DMS79 (cell line): ENCODE data around the gene TMEFF1.
"Not testable (repeated sequence)": the region's sequence is repeated elsewhere in the genome, so short reads cannot be mapped to it uniquely, and the experiment has no call there.

Experiments used
- DNase-seq: peaks from one replicate; lab custom pipeline; 2025; lab: John Stamatoyannopoulos, UW

Gene TMEFF1

DNA sequence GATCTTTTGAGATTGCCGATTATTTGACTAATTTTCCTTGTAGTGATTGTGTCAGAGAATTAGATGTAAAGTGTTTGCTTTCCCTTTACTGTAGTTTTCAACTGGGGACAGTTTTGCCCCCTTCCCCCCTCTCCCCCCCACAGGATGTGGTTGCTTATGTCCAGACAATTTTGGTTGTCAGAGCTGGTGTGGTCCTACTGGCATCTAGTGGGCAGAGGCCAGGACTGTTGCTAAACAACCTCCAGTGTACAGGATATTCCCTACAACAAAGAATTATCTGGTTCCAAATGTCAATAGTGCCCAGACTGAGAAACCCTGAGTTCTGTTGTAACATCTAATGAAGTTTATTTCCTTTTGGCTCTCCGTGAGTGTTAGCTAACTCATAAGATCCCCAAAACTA lies 20.0 kb downstream of the TMEFF1 start:
- no peak for DNase-seq

GRCh38 chr9:100498592-100498991 lies 25.6 kb downstream of the TMEFF1 start:
- no peak for DNase-seq

GRCh38 chr9:100499460-100499859 lies 26.5 kb downstream of the TMEFF1 start:
- DNase-seq, result no peak

DNA sequence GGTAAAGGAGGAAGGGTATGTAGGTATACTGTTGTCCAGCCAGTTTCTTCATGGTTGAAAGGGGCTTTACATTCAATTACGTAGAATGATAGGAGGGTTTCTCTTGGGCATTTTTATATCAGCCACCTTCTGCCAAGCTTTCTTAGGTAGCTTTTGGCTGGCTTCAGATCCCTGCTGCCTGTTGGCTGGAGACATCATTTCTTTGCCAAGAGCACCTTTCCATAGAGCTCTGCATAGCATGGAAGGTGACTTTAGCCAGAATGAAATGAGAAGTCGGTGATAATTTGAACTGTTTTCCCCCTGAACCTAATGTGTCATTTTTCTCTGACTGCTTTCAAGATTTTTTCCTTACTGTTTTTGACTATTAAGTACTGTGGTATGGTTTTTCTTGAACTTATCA lies 26.9 kb downstream of the TMEFF1 start:
- DNase-seq, result no peak

GRCh38 chr9:100505564-100506159 lies 32.7 kb downstream of the TMEFF1 start:
- no peak for DNase-seq

- not testable (repeated sequence) for DNase-seq
Observed at GRCh38 chr9:100507350-100507749, 34.4 kb downstream of the TMEFF1 start.

- no peak for DNase-seq
Observed at GRCh38 chr9:100511205-100511604, 38.3 kb downstream of the TMEFF1 start.

DNA sequence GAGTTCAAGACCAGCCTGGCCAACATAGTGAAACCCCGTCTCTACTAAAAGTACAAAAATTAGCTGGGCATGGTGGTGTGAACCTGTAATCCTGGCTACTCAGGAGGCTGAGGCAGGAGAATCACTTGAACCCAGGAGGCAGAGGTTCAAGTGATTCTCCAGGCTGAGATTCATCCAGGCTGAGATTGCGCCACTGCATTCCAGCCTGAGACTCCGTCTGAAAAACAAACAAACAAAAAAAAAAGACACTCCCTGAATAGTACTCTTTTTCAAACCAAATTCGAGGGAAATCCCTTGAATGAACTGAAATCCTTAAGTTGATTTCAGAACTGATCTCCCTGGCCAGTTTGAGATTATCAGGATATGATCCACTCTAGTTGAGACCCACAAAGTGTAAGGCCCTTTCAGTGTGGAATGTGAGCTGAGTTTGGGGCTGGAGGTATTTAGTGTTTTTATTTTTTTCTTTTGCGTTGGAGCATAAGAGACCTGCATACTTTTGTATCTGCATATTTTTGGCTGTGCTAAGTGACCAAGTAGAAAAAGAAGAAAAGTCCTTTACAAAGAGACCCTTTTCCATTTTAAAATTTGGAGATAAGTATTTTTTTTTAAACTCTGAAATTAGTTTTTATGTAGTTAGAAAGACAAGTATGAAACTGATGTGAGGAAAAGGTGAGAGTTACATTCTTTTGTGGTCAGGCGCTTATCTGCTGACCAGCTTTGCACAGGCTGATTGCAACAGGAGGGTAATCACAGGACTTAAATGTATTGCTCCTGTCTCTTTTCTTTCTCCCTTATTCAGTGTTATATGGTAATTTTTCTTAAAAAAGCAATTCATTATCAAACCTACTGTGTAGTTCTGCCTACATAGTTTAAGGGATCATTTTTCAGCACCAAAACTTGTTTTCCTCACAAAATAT lies 42.9 kb downstream of the TMEFF1 start:
- no peak for DNase-seq

DNA sequence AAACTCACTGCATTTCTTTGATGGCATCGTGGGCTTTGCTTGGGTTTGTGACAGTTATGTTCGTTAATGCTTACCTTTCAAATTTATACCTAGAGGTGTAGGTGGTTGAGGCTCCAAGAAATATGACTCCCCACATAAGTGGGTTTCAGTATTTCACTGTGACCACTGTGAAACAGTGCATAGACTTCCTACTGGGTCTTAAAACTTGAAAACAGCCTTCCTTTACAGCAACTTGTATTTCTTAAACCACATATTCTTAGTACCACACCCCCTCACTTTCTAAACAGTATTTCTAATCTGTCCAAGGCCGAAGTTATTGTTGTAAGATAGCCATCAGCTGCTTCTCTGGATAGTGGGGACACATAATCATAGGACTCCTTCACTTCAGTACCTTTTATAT lies 48.3 kb downstream of the TMEFF1 start:
- no peak for DNase-seq

GRCh38 chr9:100525563-100525962 lies 52.6 kb downstream of the TMEFF1 start:
- no peak for DNase-seq

- DNase-seq, result not testable (repeated sequence)
Observed at GRCh38 chr9:100527180-100527794, 54.3 kb downstream of the TMEFF1 start.

GRCh38 chr9:100534401-100534800 lies 61.5 kb downstream of the TMEFF1 start:
- no peak for DNase-seq

- no peak for DNase-seq
Observed at GRCh38 chr9:100540327-100540726, 67.4 kb downstream of the TMEFF1 start.

GRCh38 chr9:100549048-100549447 lies 76.1 kb downstream of the TMEFF1 start:
- no peak for DNase-seq

GRCh38 chr9:100554935-100555401 lies 82.0 kb downstream of the TMEFF1 start:
- no peak for DNase-seq

DNA sequence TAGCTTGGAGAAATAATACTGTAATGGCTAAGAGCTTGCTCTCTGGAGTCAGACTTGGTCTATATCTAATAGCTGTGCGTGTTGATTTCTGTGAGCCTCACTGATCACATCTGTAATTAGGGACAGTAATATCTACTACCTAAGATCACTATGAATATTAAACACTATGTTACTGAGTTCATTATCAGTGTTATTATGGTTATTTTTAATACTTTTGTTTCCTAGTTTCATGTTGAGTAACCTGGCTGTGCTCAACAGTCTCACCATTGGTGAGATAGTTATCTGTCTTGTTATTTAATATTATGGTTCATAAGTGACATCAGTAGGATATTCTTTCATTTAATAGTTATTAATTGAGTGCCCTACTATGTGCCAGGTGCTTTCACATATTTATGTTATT lies 82.5 kb downstream of the TMEFF1 start:
- no peak for DNase-seq

GRCh38 chr9:100557053-100557452 lies 84.1 kb downstream of the TMEFF1 start:
- no peak for DNase-seq

DNA sequence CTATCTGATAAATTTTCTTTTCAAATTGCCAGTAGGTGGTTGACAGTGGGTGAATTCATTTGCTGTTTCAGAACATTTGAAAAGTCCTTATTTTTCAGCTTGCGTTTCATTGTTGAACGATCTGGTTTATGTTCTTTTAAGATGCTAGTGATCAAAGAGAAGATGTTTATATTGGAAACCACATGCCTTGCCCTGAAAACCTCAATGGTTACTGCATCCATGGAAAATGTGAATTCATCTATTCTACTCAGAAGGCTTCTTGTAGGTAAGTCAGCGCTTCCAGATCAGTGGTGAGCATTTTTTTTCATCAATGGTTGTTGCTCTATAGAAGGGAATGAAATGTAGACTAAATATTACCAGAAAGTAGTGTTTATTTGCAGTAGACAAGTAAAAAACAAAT lies 88.3 kb downstream of the TMEFF1 start:
- no peak for DNase-seq

DNA sequence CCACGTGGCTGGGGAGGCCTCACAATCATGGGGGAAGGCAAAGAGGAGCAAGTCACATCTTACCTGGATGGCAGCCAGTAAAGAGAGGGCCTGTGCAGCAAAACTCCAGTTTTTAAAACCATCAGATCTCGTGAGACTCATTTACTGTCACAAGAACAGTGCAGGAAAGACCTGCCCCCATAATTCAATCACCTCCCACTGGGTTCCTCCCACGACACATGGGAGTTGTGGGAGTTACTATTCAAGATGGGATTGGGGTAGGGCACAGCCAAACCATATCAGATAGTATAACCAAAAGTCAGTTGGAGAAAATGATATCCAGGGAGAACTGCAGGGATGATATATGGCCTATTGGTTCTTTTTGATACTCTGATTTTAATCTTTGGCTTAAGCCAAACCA lies 94.9 kb downstream of the TMEFF1 start:
- DNase-seq, result no peak

GRCh38 chr9:100573655-100574260 lies 100.8 kb downstream of the TMEFF1 start:
- DNase-seq, result no peak

DNA sequence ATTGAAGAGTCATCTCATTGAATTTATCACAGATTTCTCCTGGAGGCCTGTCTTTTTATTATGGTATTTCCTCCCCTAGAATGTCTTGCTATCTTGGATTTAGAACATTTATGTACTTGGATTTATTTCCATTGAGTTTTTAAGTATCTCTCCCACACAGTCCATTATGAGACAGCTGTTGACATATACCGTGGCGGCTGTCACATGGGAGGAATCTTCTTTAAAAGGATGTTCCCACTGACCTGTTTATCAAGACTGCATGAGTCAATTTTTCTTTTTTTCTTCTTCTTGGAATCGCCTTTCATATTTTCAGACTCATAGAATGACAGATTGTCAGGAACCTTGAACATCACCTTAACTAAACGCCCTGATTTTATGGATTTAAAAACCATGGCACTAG lies 102.1 kb downstream of the TMEFF1 start:
- DNase-seq, result no peak

- no peak for DNase-seq
Observed at GRCh38 chr9:100575765-100576386, 102.9 kb downstream of the TMEFF1 start.
